Activated T-cell treated with anti-CD3 and anti-CD28 coated beads, Interleukin-2, amount 50 U/mL, for 72 hours (primary cell): ENCODE results near the gene IGF2BP2. TPM values are rescaled to one million over a fixed set of nuclear protein-coding genes. Genes with fewer than 3 reads are reported as not detected.

Experiments used
- ATAC-seq, 2 donors: fragments of 150-1000 bp; cut with Tn5 transposase; replicated peaks in 1 of 2; 2 replicates each; pipeline ENCODE4 v1.10.0; 2021; ENCODE audit warnings: moderate library complexity in 2 of 2, mild to moderate bottlenecking in 1 of 2
- DNase-seq, 2 donors: peaks; one replicate each; pipeline ENCODE4 v3.0.0; 2021 to 2022; ENCODE audit warnings: mixed read lengths in 1 of 2
- H3K27ac Mint-ChIP-seq: one replicate; pipeline ENCODE4 v1.8.0; 2022; ENCODE audit warnings: mild to moderate bottlenecking, moderate library complexity, mixed read lengths
- H3K27me3 Mint-ChIP-seq: one replicate; pipeline ENCODE4 v1.8.0; 2022; ENCODE audit warnings: low read depth, mixed read lengths
- H3K36me3 Mint-ChIP-seq, 2 donors: one replicate each; pipeline ENCODE4 v1.8.0; 2022; ENCODE audit warnings: mixed read lengths in 2 of 2, mild to moderate bottlenecking in 1 of 2; ENCODE audit not compliant: insufficient read depth in 2 of 2
- H3K4me1 Mint-ChIP-seq: one replicate; pipeline ENCODE4 v1.8.0; 2022; ENCODE audit warnings: low read depth, mixed read lengths
- H3K4me3 Mint-ChIP-seq, 2 donors: one replicate each; pipeline ENCODE4 v1.8.0; 2022; ENCODE audit warnings: mild to moderate bottlenecking in 2 of 2, mixed read lengths in 2 of 2, moderate library complexity in 2 of 2
- H3K9me3 Mint-ChIP-seq, 2 donors: one replicate each; pipeline ENCODE4 v1.8.0; 2022; ENCODE audit warnings: mixed read lengths in 2 of 2
- total RNA-seq, 2 donors: library from RNA; stranded (reverse); gene quantifications; one replicate each; pipeline ENCODE4 v1.2.3, GENCODE V29; 2022

The IGF2BP2 gene
- total RNA-seq, 2 donors from 2014 or later, result 0.53 to 1.2 TPM

DNA sequence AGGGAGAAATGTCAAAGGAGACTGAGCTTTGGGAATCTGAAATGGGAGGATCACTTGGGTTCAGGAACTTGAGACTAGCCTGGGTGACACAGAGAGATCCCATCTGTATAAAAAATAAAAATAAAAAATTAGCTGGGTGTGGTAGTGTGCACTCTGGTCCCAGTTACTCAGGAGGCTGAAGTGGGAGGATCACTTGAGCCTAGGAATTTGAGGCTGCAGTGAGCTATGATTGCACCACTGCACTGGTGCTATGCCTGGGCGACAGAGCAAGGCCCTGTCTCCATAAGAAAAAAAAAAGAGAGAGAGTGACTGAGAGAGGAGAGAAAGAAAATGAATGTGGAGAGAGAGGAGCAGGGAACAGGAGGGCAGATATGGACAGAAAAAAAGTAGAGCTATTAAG lies 165.9 kb downstream of the IGF2BP2 start:
- Mint-ChIP-seq H3K4me3 (no peak overlapping the region), H3K4me1 (no peaks in the 10 kb centered on the region), H3K9me3 (no peaks in the 10 kb centered on the region), H3K27ac (no peak overlapping the region), H3K27me3 (peaks cover 14% of the 10 kb centered on the region), H3K36me3 (no peaks in the 10 kb centered on the region)
- ATAC-seq, result no peak
- DNase-seq, result no peak

DNA sequence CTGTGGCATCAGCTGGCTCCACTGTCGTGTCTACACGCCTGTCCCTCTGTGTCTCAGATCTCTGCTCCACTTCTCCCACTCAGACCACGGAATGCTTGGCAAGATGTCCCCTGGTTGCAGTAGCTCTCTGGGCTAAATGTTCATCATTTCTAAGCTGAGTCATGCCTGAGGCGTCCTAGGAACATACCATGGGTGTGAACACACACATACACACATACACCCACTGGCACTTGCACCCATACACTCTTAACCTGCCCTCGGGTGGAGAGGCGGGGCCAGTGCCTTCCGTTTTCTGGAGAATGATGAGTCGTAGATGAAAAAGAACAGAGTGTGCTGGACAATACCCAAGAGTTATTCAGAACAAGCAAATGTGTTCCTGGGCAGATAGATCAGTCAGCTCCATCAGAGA lies 166.3 kb downstream of the IGF2BP2 start:
- ATAC-seq (peak; percentile 44), DNase-seq (no peak)
- Mint-ChIP-seq H3K27me3 (peaks cover 14% of the 10 kb centered on the region), H3K36me3 (no peaks in the 10 kb centered on the region), H3K4me3 (no peak overlapping the region), H3K9me3 (no peaks in the 10 kb centered on the region), H3K4me1 (no peaks in the 10 kb centered on the region), H3K27ac (no peak overlapping the region)

DNA sequence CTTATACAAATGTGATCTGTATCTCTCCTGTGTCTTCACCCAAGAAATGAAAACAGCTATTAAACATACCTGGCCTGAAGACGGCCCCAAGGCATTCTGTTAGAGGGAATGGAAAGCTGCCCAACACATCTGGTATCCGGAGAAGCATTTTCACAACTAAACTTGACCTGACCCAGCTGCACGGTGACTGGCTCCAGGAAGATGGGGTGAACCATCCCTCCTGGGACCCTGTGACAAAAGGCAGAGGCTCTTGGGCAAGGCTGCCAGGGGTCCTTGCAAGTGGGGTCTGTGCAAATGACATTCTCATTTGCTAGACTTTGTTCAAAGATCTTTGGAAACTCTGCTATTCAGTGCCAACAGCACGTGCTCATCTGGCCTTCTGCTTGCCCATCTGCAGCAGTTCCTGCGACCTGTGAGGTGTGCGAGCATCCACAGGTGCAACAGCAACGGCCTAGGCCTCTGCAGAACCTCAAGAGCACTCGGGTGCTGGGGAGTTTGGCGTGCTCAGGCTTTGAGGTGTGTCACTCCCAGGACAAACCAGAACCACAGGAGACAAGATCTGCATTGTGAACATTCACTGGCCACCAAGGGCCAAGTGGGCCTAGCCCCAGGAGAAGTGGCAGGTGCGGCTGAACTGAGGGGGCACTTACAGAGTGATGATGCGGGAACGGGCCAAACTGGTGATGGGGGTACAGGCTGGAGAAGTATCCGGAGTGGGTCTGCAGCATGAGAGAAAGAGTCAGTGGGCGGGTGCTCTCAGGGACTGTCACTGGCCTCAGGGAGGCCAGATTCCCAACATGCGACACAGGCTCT lies 166.9 kb downstream of the IGF2BP2 start:
- Mint-ChIP-seq H3K9me3 (no peaks in the 10 kb centered on the region), H3K4me1 (no peaks in the 10 kb centered on the region), H3K36me3 (no peaks in the 10 kb centered on the region), H3K4me3 (no peak overlapping the region), H3K27me3 (peaks cover 9% of the 10 kb centered on the region), H3K27ac (no peak overlapping the region)
- no peak for DNase-seq
- ATAC-seq, result no peak

DNA sequence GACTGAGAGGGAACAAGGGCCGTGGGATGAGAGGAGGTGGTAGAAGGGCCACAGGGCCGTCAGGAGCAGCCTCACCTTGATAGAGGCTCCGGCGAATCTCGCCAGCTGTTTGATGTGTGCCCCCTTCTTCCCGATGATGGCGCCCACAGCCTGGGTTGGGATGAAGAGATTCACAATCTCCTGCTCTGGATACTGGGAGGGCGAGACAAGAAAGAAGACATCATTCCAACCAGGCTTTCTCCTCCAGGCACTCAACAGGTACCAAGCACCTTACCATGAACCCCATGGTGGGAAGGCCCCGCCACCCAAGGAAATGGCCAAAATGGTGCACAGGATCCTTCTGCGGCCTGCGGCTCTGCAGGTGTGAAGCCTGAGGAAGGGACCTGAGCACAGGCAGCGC lies 167.6 kb downstream of the IGF2BP2 start:
- Mint-ChIP-seq H3K9me3 (no peaks in the 10 kb centered on the region), H3K27me3 (peaks cover 8% of the 10 kb centered on the region), H3K36me3 (no peaks in the 10 kb centered on the region), H3K4me3 (no peak overlapping the region), H3K4me1 (no peaks in the 10 kb centered on the region), H3K27ac (no peak overlapping the region)
- ATAC-seq (no peak), DNase-seq (no peak)

DNA sequence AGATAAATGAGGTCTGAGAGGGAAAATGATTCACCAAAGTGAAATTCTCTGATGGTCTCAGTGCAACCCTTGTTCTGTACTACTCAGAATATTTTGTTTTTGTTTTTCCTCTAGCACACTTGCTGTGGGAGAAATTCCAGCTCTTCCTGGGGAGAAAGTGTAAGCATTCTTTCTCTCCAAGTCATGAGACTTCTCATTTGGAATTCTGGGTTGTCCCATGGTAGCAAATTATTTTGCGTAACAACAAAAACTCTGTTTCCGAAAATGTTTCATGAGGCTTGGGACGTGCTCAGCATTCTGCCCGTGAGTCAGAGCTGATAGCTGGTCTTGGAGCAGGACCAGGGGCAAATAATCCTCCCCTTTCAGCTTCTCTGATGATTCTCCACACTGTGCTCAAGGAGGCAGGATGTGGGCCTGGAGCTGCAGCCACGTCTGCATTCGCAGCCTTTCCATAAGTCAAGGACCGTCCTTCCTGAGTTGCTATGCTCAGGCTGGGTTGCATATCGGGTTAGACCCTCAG lies 168.5 kb downstream of the IGF2BP2 start:
- Mint-ChIP-seq H3K27ac (no peak overlapping the region), H3K27me3 (peaks cover under 1% of the 10 kb centered on the region), H3K9me3 (no peaks in the 10 kb centered on the region), H3K4me1 (no peaks in the 10 kb centered on the region), H3K4me3 (no peak overlapping the region), H3K36me3 (no peaks in the 10 kb centered on the region)
- DNase-seq (no peak), ATAC-seq (no peak)

DNA sequence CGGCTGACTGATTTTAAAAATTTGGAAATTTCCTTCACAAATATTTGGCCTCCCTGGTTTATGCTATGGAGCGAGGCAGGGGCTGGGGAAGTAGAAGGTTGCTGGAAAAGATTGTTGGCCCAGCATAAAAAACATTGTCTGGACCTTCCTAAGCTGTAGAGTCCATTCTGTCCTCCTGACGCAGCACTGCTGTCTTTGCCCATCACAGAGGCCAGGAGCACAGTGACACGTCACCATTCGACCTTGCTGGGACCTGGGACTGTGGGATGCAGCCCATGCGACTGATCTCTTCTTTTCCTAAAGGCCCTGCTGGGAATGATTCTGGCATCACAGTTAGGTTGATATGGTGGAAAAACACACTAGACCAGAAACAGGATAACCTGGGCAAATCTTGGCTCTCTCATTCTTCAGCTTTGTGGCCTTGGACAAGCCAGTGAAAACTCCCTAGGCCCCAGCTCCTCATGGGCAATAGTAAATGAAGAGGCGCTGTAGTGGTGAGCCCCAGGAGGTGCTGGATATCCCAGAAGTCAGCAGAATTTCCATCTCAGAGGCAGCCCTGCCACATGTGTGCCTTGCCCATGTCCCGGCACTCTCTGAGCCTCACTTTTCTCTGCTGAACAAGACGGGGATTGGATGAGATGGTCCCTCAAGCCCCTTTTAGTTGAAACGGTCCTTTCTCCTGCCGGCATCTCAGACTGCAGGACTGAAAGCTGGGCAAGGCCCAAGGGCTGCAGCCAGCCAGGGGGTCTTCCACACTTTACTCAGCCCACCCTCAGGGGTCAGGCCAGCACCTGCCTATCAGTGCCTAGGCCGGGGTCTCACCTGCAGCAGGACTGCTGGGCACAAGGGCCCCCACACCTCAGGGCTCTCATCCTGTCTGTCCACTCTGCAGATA lies 169.2 kb downstream of the IGF2BP2 start:
- Mint-ChIP-seq H3K36me3 (no peaks in the 10 kb centered on the region), H3K27ac (no peak overlapping the region), H3K4me3 (no peak overlapping the region), H3K27me3 (no peaks in the 10 kb centered on the region), H3K4me1 (no peaks in the 10 kb centered on the region), H3K9me3 (no peaks in the 10 kb centered on the region)
- DNase-seq (no peak), ATAC-seq (no peak)

DNA sequence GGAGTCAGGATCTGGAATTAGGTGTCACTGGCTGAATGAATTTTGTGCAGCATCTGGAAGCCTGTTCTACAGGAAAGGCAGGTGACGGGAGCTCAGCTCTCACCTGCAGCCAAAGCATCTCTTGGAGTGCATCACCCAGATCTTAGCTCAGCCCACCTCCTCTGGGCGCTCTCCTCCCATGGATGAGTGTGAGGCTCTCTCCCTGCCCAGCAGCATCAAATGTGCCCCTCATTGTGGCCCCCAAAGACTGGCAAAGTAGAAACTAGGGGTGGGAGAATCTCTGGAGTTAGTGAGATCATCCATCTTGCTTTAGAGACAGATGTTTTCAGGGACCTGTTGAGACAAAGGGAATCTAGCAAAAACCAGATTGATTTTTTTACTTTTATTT lies 170.1 kb downstream of the IGF2BP2 start:
- ATAC-seq, result no peak
- DNase-seq, result no peak
- no peak overlapping the region for H3K4me3 Mint-ChIP-seq
- H3K27ac Mint-ChIP-seq, result no peak overlapping the region
- no peaks in the 10 kb centered on the region for H3K9me3 Mint-ChIP-seq
- no peaks in the 10 kb centered on the region for H3K36me3 Mint-ChIP-seq
- no peaks in the 10 kb centered on the region for H3K4me1 Mint-ChIP-seq
- no peaks in the 10 kb centered on the region for H3K27me3 Mint-ChIP-seq

DNA sequence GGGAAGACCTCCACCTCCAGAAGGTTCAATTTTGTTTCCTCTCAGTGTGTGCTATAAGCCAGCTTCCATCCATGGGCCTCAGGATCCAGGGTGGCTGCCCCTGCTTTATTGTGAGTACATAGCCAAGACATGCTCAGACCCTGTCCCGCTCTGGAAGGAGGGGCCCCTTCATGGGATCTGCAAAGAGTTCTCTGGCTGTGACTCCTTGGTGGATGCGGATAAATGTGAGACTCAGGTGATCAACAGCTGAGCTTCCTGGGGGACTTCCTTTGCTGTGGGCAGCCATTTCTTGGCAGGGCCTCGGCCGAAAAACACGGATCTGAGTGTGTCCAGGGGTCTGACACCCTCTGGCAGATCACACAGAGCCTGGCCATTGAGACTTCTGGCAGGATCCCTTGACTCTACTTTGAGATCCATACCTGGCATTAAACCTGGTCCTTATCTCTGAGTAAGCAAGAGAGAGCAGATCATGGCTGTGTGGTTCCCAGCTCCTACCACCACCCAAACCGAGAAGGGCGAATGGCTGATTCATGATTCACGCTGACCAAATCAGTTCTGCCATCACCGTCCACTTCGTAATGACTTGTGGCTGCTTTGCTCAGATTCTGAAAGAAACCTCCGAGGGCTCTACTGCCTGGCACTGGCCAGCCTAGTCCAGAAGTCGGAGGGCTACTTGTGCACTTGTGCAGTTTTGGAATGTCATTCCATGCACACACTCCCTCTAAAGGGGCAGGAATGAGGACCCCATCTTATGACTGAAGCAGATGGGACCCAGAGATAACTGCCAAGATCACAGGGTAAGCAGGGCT lies 170.7 kb downstream of the IGF2BP2 start:
- Mint-ChIP-seq H3K4me3 (no peak overlapping the region), H3K9me3 (no peaks in the 10 kb centered on the region), H3K4me1 (no peaks in the 10 kb centered on the region), H3K36me3 (no peaks in the 10 kb centered on the region), H3K27me3 (no peaks in the 10 kb centered on the region), H3K27ac (no peak overlapping the region)
- DNase-seq (no peak), ATAC-seq (no peak)

DNA sequence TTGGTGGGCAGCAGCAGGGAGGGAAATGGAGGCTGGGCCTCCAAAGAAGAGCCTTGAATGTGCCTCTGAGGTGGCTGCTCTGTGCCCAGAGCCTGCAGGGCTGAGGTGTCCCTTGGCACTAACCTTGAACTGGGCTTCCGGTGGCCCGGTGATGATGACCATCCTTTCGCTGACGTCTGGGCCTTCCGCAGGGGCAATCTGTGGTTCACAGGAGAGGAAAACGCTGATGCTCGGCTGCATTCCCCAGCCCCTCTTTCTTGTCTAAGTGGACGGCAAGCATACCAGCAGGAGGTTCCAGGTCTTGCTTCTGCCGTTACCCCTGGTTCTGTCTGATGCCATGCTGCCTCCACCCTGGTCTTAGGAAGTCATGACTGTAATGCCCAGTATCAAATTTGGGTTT lies 172.9 kb downstream of the IGF2BP2 start:
- Mint-ChIP-seq H3K4me3 (no peak overlapping the region), H3K9me3 (no peaks in the 10 kb centered on the region), H3K27ac (no peak overlapping the region), H3K4me1 (no peaks in the 10 kb centered on the region), H3K36me3 (no peaks in the 10 kb centered on the region), H3K27me3 (peaks cover 7% of the 10 kb centered on the region)
- ATAC-seq, result no peak
- DNase-seq, result no peak

DNA sequence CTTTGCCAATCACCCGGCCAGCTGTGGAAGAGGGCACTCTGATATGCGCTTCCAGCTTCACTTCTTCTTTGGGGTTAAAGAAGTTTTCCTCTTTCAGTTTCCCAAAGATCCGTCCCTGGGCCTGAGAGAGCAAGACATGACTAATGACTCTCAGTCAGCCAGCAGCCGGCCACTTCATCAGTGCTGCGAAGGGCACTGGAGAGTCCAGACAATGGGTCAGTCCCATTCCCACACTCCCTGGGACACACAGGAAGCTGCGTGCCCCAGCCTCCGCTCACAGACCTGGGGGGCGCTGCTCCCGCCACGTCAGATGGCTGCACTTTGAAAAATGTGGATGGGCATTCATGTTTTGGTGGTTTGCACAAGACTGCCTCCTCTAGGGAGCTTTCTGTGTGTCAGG lies 175.4 kb downstream of the IGF2BP2 start:
- Mint-ChIP-seq H3K9me3 (no peaks in the 10 kb centered on the region), H3K4me1 (no peaks in the 10 kb centered on the region), H3K27ac (no peak overlapping the region), H3K36me3 (no peaks in the 10 kb centered on the region), H3K27me3 (peaks cover 15% of the 10 kb centered on the region), H3K4me3 (no peak overlapping the region)
- ATAC-seq (no peak), DNase-seq (no peak)

DNA sequence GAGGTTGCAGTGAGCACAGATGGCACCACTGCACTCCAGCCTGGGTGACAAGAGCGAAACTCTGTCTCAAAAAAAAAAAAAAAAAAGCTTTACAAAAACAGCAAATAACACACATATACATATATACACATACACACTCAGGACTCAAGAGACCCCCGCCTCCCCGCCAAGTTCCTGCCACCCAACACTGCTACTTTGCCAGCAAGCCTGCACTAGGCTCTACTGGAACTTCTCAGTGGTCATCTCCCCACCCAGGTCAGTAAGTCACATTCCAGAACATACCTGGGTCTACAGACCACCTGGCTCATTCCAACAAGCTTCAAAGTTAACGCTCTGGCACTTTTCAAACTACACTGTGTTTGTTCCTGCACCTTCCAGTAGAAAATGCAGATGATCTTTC lies 176.4 kb downstream of the IGF2BP2 start:
- Mint-ChIP-seq H3K36me3 (no peaks in the 10 kb centered on the region), H3K4me1 (no peaks in the 10 kb centered on the region), H3K27me3 (peaks cover 15% of the 10 kb centered on the region), H3K27ac (no peak overlapping the region), H3K4me3 (no peak overlapping the region), H3K9me3 (no peaks in the 10 kb centered on the region)
- DNase-seq (no peak), ATAC-seq (no peak)

DNA sequence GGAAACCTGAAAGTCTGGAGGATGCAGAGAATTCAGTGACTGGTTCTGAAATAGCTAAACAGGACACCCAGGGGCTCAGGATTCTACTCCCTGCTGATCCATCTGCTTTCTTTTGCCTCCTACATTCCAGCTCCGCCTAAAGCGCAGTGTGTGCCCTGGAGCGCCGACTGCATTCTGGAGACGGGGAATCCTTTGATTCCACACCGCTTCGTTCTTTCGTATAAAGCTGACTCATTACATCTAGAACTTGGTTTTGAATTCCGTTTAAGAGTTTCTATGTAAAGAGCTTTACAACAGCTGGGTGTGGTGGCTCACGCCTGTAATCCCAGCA lies 177.0 kb downstream of the IGF2BP2 start:
- H3K36me3 Mint-ChIP-seq, result no peaks in the 10 kb centered on the region
- ATAC-seq (no peak), DNase-seq (no peak)
- H3K4me3 Mint-ChIP-seq, result no peak overlapping the region
- H3K4me1 Mint-ChIP-seq, result no peaks in the 10 kb centered on the region
- H3K27me3 Mint-ChIP-seq, result peaks cover 15% of the 10 kb centered on the region
- H3K9me3 Mint-ChIP-seq, result no peaks in the 10 kb centered on the region
- no peak overlapping the region for H3K27ac Mint-ChIP-seq
